Retinal pigment epithelial cell (primary cell): ENCODE results near the gene EPS8L3.

Experiments used
- DNase-seq: peaks from one replicate; pipeline ENCODE4 v3.0.0-alpha.2; 2010; ENCODE audit warnings: low read depth
- H3K4me3 ChIP-seq: 2 replicates; pipeline ENCODE4 v1.5.1; 2011; ENCODE audit warnings: mild to moderate bottlenecking, low read length, control low read depth, moderate library complexity
- CTCF ChIP-seq: conservative IDR thresholded peaks from 2 replicates; pipeline ENCODE4 v1.5.1; 2011; ENCODE audit warnings: low read depth, low read length, control low read depth, inconsistent platforms

EPS8L3 gene

GRCh38 chr1:109777436-109777835 lies 13.7 kb upstream of the EPS8L3 start:
- TF ChIP-seq CTCF: no peak
- no peak for DNase-seq
- H3K4me3 ChIP-seq: no peak overlapping the region

- DNase-seq: no peak
- peak; percentile 95 for TF ChIP-seq CTCF
- no peak overlapping the region for H3K4me3 ChIP-seq
Observed at GRCh38 chr1:109776911-109777310, 13.2 kb upstream of the EPS8L3 start.

- TF ChIP-seq CTCF: no peak
- H3K4me3 ChIP-seq: no peak overlapping the region
- no peak for DNase-seq
Observed at GRCh38 chr1:109776206-109776835, 12.6 kb upstream of the EPS8L3 start.

- DNase-seq: no peak
- no peak overlapping the region for H3K4me3 ChIP-seq
- no peak for TF ChIP-seq CTCF
Observed at GRCh38 chr1:109775398-109775797, 11.7 kb upstream of the EPS8L3 start.

- H3K4me3 ChIP-seq: no peak overlapping the region
- no peak for DNase-seq
- TF ChIP-seq CTCF: no peak
Observed at GRCh38 chr1:109773900-109774485, 10.3 kb upstream of the EPS8L3 start.

GRCh38 chr1:109773203-109773899 lies 9.6 kb upstream of the EPS8L3 start:
- peak; percentile 94 for TF ChIP-seq CTCF
- DNase-seq: peak; percentile 52
- no peak overlapping the region for H3K4me3 ChIP-seq

- no peak overlapping the region for H3K4me3 ChIP-seq
- TF ChIP-seq CTCF: no peak
- DNase-seq: no peak
Observed at GRCh38 chr1:109772658-109773202, 9.0 kb upstream of the EPS8L3 start.
